GM12878 (cell line): ENCODE measurements around the gene RGPD5.
"Not testable (repeated sequence)": the region's sequence is repeated elsewhere in the genome, so short reads cannot be mapped to it uniquely, and the experiment has no call there.

Source experiments
- CREM ChIP-seq: IDR thresholded peaks from 2 replicates; pipeline ENCODE4 v1.6.1; 2014; ENCODE audit warnings: antibody characterized with exemption, low read depth
- EZH2 ChIP-seq: IDR thresholded peaks from 2 replicates; pipeline ENCODE4 v1.6.1; 2012; ENCODE audit warnings: low read depth, mild to moderate bottlenecking, control low read depth, inconsistent platforms, low read length, borderline replicate concordance; ENCODE audit not compliant: control insufficient read depth
- GABPA ChIP-seq: IDR thresholded peaks from 2 replicates; pipeline ENCODE4 v1.6.1; 2014; ENCODE audit warnings: antibody characterized with exemption, low read depth, mild to moderate bottlenecking, inconsistent platforms
- JUND ChIP-seq: IDR thresholded peaks from 2 replicates; pipeline ENCODE4 v1.6.1; 2012; ENCODE audit warnings: low read depth, mild to moderate bottlenecking, low read length, improper control_type of control experiment, moderate library complexity
- POLR2AphosphoS5 ChIP-seq: IDR thresholded peaks from 2 replicates; pipeline ENCODE4 v1.6.1; 2011; ENCODE audit warnings: mild to moderate bottlenecking, low read length, inconsistent platforms
- SIN3A ChIP-seq: IDR thresholded peaks from 2 replicates; pipeline ENCODE4 v1.6.1; 2012; ENCODE audit warnings: low read depth, low read length, improper control_type of control experiment
- TF ChIP-seq, protein P1 (sequence below): fragments of 450-650 bp; IDR thresholded peaks from 2 replicates; pipeline ENCODE4 v1.6.1; 2017; ENCODE audit warnings: mild to moderate bottlenecking, moderate library complexity
- TF ChIP-seq, protein P2 (sequence below): fragments of 450-650 bp; IDR thresholded peaks from 2 replicates; pipeline ENCODE4 v1.6.1; 2017; ENCODE audit warnings: mild to moderate bottlenecking, moderate library complexity
- TF ChIP-seq, protein P3 (sequence below), 3 experiments: IDR thresholded peaks in 2 of 3; conservative IDR thresholded peaks in 1 of 3; 2 replicates each; pipeline ENCODE4 v1.5.1; 2011; ENCODE audit warnings: low read depth in 3 of 3, low read length in 3 of 3, mild to moderate bottlenecking in 3 of 3, control low read depth in 2 of 3, moderate library complexity in 2 of 3, inconsistent platforms in 1 of 3, mixed read lengths in 1 of 3; ENCODE audit not compliant: control insufficient read depth in 2 of 3, insufficient read depth in 1 of 3; ENCODE audit errors: extremely low read depth in 1 of 3
- TF ChIP-seq, protein P4 (sequence below): IDR thresholded peaks from 2 replicates; pipeline ENCODE4 v1.6.1; 2011; ENCODE audit warnings: borderline replicate concordance, low read depth, mild to moderate bottlenecking, moderate library complexity, mixed read lengths, low read length; ENCODE audit not compliant: insufficient read depth; ENCODE audit errors: extremely low read length

DNA sequence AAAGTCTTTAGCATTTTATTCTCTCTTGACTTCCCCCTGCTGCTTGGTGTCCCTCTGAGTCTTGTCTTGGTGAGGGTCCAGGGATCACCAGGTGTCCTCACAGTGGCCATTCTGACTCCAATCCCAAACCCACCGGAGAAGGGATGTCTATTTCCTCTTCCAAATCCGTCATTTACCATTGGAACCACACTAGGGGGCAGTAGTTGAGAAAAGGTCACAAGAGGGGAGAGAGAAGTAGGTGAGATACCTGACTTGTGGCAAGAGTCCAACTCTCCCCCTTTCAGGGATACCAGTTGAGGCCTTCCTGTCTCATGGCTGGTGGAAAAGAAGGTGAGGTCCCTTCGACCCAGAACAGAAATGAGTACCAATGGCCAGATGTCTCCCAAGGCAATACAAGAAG, 82.5 kb downstream of the RGPD5 start:
- TF ChIP-seq, protein P1, sequence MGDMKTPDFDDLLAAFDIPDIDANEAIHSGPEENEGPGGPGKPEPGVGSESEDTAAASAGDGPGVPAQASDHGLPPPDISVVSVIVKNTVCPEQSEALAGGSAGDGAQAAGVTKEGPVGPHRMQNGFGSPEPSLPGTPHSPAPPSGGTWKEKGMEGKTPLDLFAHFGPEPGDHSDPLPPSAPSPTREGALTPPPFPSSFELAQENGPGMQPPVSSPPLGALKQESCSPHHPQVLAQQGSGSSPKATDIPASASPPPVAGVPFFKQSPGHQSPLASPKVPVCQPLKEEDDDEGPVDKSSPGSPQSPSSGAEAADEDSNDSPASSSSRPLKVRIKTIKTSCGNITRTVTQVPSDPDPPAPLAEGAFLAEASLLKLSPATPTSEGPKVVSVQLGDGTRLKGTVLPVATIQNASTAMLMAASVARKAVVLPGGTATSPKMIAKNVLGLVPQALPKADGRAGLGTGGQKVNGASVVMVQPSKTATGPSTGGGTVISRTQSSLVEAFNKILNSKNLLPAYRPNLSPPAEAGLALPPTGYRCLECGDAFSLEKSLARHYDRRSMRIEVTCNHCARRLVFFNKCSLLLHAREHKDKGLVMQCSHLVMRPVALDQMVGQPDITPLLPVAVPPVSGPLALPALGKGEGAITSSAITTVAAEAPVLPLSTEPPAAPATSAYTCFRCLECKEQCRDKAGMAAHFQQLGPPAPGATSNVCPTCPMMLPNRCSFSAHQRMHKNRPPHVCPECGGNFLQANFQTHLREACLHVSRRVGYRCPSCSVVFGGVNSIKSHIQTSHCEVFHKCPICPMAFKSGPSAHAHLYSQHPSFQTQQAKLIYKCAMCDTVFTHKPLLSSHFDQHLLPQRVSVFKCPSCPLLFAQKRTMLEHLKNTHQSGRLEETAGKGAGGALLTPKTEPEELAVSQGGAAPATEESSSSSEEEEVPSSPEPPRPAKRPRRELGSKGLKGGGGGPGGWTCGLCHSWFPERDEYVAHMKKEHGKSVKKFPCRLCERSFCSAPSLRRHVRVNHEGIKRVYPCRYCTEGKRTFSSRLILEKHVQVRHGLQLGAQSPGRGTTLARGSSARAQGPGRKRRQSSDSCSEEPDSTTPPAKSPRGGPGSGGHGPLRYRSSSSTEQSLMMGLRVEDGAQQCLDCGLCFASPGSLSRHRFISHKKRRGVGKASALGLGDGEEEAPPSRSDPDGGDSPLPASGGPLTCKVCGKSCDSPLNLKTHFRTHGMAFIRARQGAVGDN = not testable (repeated sequence)
- TF ChIP-seq, protein P2, sequence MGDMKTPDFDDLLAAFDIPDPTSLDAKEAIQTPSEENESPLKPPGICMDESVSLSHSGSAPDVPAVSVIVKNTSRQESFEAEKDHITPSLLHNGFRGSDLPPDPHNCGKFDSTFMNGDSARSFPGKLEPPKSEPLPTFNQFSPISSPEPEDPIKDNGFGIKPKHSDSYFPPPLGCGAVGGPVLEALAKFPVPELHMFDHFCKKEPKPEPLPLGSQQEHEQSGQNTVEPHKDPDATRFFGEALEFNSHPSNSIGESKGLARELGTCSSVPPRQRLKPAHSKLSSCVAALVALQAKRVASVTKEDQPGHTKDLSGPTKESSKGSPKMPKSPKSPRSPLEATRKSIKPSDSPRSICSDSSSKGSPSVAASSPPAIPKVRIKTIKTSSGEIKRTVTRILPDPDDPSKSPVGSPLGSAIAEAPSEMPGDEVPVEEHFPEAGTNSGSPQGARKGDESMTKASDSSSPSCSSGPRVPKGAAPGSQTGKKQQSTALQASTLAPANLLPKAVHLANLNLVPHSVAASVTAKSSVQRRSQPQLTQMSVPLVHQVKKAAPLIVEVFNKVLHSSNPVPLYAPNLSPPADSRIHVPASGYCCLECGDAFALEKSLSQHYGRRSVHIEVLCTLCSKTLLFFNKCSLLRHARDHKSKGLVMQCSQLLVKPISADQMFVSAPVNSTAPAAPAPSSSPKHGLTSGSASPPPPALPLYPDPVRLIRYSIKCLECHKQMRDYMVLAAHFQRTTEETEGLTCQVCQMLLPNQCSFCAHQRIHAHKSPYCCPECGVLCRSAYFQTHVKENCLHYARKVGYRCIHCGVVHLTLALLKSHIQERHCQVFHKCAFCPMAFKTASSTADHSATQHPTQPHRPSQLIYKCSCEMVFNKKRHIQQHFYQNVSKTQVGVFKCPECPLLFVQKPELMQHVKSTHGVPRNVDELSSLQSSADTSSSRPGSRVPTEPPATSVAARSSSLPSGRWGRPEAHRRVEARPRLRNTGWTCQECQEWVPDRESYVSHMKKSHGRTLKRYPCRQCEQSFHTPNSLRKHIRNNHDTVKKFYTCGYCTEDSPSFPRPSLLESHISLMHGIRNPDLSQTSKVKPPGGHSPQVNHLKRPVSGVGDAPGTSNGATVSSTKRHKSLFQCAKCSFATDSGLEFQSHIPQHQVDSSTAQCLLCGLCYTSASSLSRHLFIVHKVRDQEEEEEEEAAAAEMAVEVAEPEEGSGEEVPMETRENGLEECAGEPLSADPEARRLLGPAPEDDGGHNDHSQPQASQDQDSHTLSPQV = not testable (repeated sequence)
- TF ChIP-seq, protein P3, sequence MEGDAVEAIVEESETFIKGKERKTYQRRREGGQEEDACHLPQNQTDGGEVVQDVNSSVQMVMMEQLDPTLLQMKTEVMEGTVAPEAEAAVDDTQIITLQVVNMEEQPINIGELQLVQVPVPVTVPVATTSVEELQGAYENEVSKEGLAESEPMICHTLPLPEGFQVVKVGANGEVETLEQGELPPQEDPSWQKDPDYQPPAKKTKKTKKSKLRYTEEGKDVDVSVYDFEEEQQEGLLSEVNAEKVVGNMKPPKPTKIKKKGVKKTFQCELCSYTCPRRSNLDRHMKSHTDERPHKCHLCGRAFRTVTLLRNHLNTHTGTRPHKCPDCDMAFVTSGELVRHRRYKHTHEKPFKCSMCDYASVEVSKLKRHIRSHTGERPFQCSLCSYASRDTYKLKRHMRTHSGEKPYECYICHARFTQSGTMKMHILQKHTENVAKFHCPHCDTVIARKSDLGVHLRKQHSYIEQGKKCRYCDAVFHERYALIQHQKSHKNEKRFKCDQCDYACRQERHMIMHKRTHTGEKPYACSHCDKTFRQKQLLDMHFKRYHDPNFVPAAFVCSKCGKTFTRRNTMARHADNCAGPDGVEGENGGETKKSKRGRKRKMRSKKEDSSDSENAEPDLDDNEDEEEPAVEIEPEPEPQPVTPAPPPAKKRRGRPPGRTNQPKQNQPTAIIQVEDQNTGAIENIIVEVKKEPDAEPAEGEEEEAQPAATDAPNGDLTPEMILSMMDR (IDR thresholded peaks at IDR 0.05 in 2 of 3, conservative IDR thresholded peaks at IDR 0.05 in 1 of 3; ENCODE audit: control insufficient read depth in 2 of 3, extremely low read depth in 1 of 3, insufficient read depth in 1 of 3, low read depth in 3 of 3, low read length in 3 of 3) = not testable (repeated sequence)
- TF ChIP-seq EZH2, JUND, SIN3A, GABPA, CREM, POLR2AphosphoS5: not testable (repeated sequence)
- TF ChIP-seq, protein P4, sequence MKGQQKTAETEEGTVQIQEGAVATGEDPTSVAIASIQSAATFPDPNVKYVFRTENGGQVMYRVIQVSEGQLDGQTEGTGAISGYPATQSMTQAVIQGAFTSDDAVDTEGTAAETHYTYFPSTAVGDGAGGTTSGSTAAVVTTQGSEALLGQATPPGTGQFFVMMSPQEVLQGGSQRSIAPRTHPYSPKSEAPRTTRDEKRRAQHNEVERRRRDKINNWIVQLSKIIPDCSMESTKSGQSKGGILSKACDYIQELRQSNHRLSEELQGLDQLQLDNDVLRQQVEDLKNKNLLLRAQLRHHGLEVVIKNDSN = not testable (repeated sequence)
